ENCODE measurements around the gene DPP6.

- TF ChIP-seq HCFC1 (IDR thresholded peaks at IDR 0.05; ENCODE audit: low read depth, low read length) (no peak), ZZZ3 (IDR thresholded peaks at IDR 0.05) (no peak)
Measured at GRCh38 chr7:154688952-154689351, 636.8 kb downstream of the DPP6 start.
